IMR-90 (cell line): ENCODE data around the gene RPTOR. TPM values are rescaled to one million over a fixed set of nuclear protein-coding genes. Genes with fewer than 3 reads are reported as not detected.

ENCODE experiments used
- ATAC-seq: fragments of 200-7000 bp; cut with Tn5 transposase; 2 replicates; pipeline ENCODE4 v1.9.1; 2020; ENCODE audit warnings: low read depth, mild to moderate bottlenecking, moderate library complexity
- BruUV-seq: library from RNA; stranded (reverse); fragments of 400-500 nt; replicated peaks from 2 replicates; lab custom pipeline; 2021; lab: Mats Ljungman, UMichigan
- CTCF ChIA-PET: fragments of 300-600 bp; formaldehyde crosslinking; extraction: SDS; loops from one replicate; lab custom pipeline; 2021; ENCODE audit warnings: antibody characterized with exemption; lab: Yijun Ruan, JAX
- POLR2A ChIA-PET: fragments of 300-600 bp; sonication (Branson Sonifier 250); formaldehyde crosslinking; loops from one replicate; lab custom pipeline; 2022; ENCODE audit warnings: antibody characterized with exemption; ENCODE audit not compliant: unreplicated experiment; lab: Charles Lee
- DNase-seq: peaks from one replicate; pipeline ENCODE4 v3.0.0; 2013
- H2AFZ ChIP-seq: replicated peaks from 2 replicates; pipeline ENCODE3; 2013; ENCODE audit warnings: low read length, mild to moderate bottlenecking; ENCODE audit not compliant: poor library complexity
- H2AK5ac ChIP-seq: 2 replicates; pipeline ENCODE4 v1.6.1; 2013; ENCODE audit warnings: low read depth, low read length, inconsistent platforms
- H2AK9ac ChIP-seq: replicated peaks from 2 replicates; pipeline ENCODE3; 2013; ENCODE audit warnings: mild to moderate bottlenecking, low read depth, low read length, moderate library complexity; ENCODE audit not compliant: poor library complexity
- H2BK120ac ChIP-seq: 2 replicates; pipeline ENCODE4 v1.6.1; 2013; ENCODE audit warnings: low read depth, low read length, inconsistent platforms
- H2BK15ac ChIP-seq: 3 replicates; pipeline ENCODE4 v1.6.1; 2013; ENCODE audit warnings: low read depth, low read length, inconsistent platforms
- H2BK20ac ChIP-seq: 2 replicates; pipeline ENCODE4 v1.6.1; 2013; ENCODE audit warnings: low read depth, mild to moderate bottlenecking, inconsistent platforms, low read length, moderate library complexity
- H2BK5ac ChIP-seq: 2 replicates; pipeline ENCODE4 v1.6.1; 2013; ENCODE audit warnings: mild to moderate bottlenecking, low read depth, low read length, inconsistent platforms; ENCODE audit not compliant: poor library complexity, severe bottlenecking
- H3K14ac ChIP-seq: replicated peaks from 2 replicates; pipeline ENCODE4 v1.6.1; 2013; ENCODE audit warnings: low read depth, low read length, inconsistent platforms
- H3K18ac ChIP-seq: 2 replicates; pipeline ENCODE4 v1.6.1; 2013; ENCODE audit warnings: low read depth, low read length, control low read depth
- H3K23ac ChIP-seq: 2 replicates; pipeline ENCODE4 v1.6.1; 2013; ENCODE audit warnings: low read depth, low read length, inconsistent platforms
- H3K27ac ChIP-seq: 2 replicates; pipeline ENCODE4 v1.5.1; 2013; ENCODE audit warnings: mild to moderate bottlenecking, control low read depth, low read length; ENCODE audit not compliant: insufficient read depth
- H3K27me3 ChIP-seq: 2 replicates; pipeline ENCODE4 v1.6.1; 2013; ENCODE audit warnings: low read length; ENCODE audit not compliant: control insufficient read depth, insufficient read depth
- H3K36me3 ChIP-seq: 2 replicates; pipeline ENCODE4 v1.6.1; 2013; ENCODE audit warnings: low read length, mixed read lengths; ENCODE audit not compliant: control insufficient read depth, insufficient read depth
- H3K4ac ChIP-seq: 2 replicates; pipeline ENCODE4 v1.6.1; 2013; ENCODE audit warnings: low read depth, low read length, inconsistent platforms
- H3K4me1 ChIP-seq: 2 replicates; pipeline ENCODE4 v1.6.1; 2013; ENCODE audit warnings: low read length, mixed read lengths; ENCODE audit not compliant: control insufficient read depth, insufficient read depth
- H3K4me2 ChIP-seq: 2 replicates; pipeline ENCODE4 v1.6.1; 2013; ENCODE audit warnings: low read depth, mild to moderate bottlenecking, control low read depth, low read length, moderate library complexity
- H3K4me3 ChIP-seq: 2 replicates; pipeline ENCODE4 v1.5.1; 2013; ENCODE audit warnings: low read depth, mild to moderate bottlenecking, control low read depth, low read length, moderate library complexity; ENCODE audit not compliant: insufficient read depth
- H3K56ac ChIP-seq: 2 replicates; pipeline ENCODE4 v1.6.1; 2013; ENCODE audit warnings: low read length, inconsistent platforms; ENCODE audit not compliant: insufficient read depth; ENCODE audit errors: extremely low read depth
- H3K79me1 ChIP-seq, 2 experiments: 2 replicates each; pipeline ENCODE4 v1.6.1; 2013; ENCODE audit warnings: low read length in 2 of 2, inconsistent platforms in 1 of 2, low read depth in 1 of 2
- H3K9ac ChIP-seq: 2 replicates; pipeline ENCODE4 v1.6.1; 2013; ENCODE audit warnings: low read depth, low read length, control low read depth
- H3K9me1 ChIP-seq: 2 replicates; pipeline ENCODE4 v1.6.1; 2013; ENCODE audit warnings: low read length, inconsistent platforms; ENCODE audit not compliant: insufficient read depth
- H3K9me3 ChIP-seq: 2 replicates; pipeline ENCODE4 v1.6.1; 2013; ENCODE audit warnings: low read length; ENCODE audit not compliant: control insufficient read depth, insufficient read depth
- H4K20me1 ChIP-seq: 2 replicates; pipeline ENCODE4 v1.6.1; 2013; ENCODE audit warnings: low read length, inconsistent platforms; ENCODE audit not compliant: insufficient read depth
- H4K5ac ChIP-seq: 2 replicates; pipeline ENCODE4 v1.6.1; 2013; ENCODE audit warnings: mild to moderate bottlenecking, low read depth, low read length, control low read depth
- H4K8ac ChIP-seq, 2 experiments: 2 replicates each; pipeline ENCODE4 v1.6.1; 2013; ENCODE audit warnings: low read depth in 2 of 2, low read length in 2 of 2, control low read depth in 1 of 2, inconsistent platforms in 1 of 2
- H4K91ac ChIP-seq: 2 replicates; pipeline ENCODE4 v1.6.1; 2013; ENCODE audit warnings: low read depth, low read length, inconsistent platforms; ENCODE audit not compliant: insufficient read depth
- FOS ChIP-seq: fragments of 150-350 bp; IDR thresholded peaks from 2 replicates; pipeline ENCODE4 v1.6.1; 2016; ENCODE audit warnings: low read depth, low read length
- MAZ ChIP-seq: IDR thresholded peaks from 2 replicates; pipeline ENCODE4 v1.6.1; 2012; ENCODE audit warnings: low read depth, mild to moderate bottlenecking, low read length, improper control_type of control experiment, moderate library complexity, borderline replicate concordance
- MXI1 ChIP-seq: IDR thresholded peaks from 2 replicates; pipeline ENCODE4 v1.6.1; 2012; ENCODE audit warnings: low read depth, mild to moderate bottlenecking, low read length, moderate library complexity, borderline replicate concordance
- NFE2L2 ChIP-seq: fragments of 150-350 bp; IDR thresholded peaks from 2 replicates; pipeline ENCODE4 v1.6.1; 2016; ENCODE audit warnings: low read depth, mild to moderate bottlenecking, low read length
- POLR2A ChIP-seq: IDR thresholded peaks from 2 replicates; pipeline ENCODE4 v1.6.1; 2012; ENCODE audit warnings: mild to moderate bottlenecking, low read depth, low read length
- RCOR1 ChIP-seq: IDR thresholded peaks from 2 replicates; pipeline ENCODE4 v1.6.1; 2012; ENCODE audit warnings: mild to moderate bottlenecking, low read length, improper control_type of control experiment; ENCODE audit not compliant: insufficient replicate concordance
- RFX5 ChIP-seq: IDR thresholded peaks from 2 replicates; pipeline ENCODE4 v1.8.0; 2012; ENCODE audit warnings: low read depth, mild to moderate bottlenecking, low read length, moderate library complexity
- WGBS, 2 experiments: methylation state at CpG; one replicate each; pipeline versions ENCODE4 v1.1.5 to v1.1.7; 2013; ENCODE audit warnings: missing lambda C conversion rate in 2 of 2; ENCODE audit not compliant: insufficient read length in 1 of 2; ENCODE audit errors: extremely low coverage in 2 of 2; 5-methylcytosine and 5-hydroxymethylcytosine counted together
- dilution Hi-C: fragments of 300-500 bp; cut with HindIII; formaldehyde crosslinking; loops from one replicate; pipeline ENCODE4 v1.14.3; 2018; ENCODE audit warnings: low sequenced_read_pairs; ENCODE audit not compliant: unreplicated experiment
- in situ Hi-C: fragments of 300-500 bp; cut with MboI; formaldehyde crosslinking; loops from 3 replicates; pipeline ENCODE4 v1.14.3; 2019; ENCODE audit warnings: low sequenced_read_pairs, inconsistent platforms, mixed read lengths
- intact Hi-C: fragments of 100-400 bp; cut with micrococcal nuclease; formaldehyde crosslinking; loops from 2 replicates; pipeline ENCODE4 v1.10.0; 2022
- polyA plus RNA-seq, 3 experiments: library from polyadenylated mRNA; depleted of rRNA; stranded (reverse); fragments of >200 nt; gene quantifications; 2 replicates each; pipeline ENCODE4 v1.2.3, GENCODE V29; 2012; ENCODE audit warnings: low replicate concordance in 1 of 3
- total RNA-seq: library from RNA; depleted of rRNA; stranded (reverse); fragments of >200 nt; gene quantifications from 2 replicates; pipeline ENCODE4 v1.2.3, GENCODE V29; 2012
- TF ChIP-seq, protein P1 (sequence below): conservative IDR thresholded peaks from 2 replicates; pipeline ENCODE4 v1.5.1; 2012; ENCODE audit warnings: mild to moderate bottlenecking, low read depth, low read length, improper control_type of control experiment
- TF ChIP-seq, protein P2 (sequence below): fragments of 150-350 bp; IDR thresholded peaks from 2 replicates; pipeline ENCODE4 v1.6.1; 2017; ENCODE audit warnings: mild to moderate bottlenecking, antibody characterized with exemption, low read length, low read depth

Gene RPTOR
- total and polyA plus RNA-seq, 2 of the 4 experiments (the other 2 are of a cell fraction): 10.8 to 14.7 TPM

DNA sequence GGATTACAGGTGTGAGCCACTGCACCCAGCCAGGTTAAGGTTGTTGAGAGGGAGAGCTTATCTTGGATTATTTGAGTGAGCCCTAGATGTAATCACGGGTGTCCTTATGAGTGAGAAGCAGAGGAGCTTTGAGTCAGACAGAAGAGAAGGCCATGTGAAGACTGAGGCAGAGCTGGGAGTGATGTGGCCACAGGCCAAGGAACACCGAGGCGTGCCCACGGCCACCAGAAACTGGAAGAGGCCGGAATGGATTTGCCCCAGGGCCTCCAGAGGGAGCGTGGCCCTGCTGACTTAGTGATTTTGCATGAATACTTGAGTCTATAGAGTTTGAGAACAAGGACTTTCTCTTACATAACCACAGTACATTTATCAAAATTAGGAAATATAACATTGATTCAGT is 137.7 kb downstream of the RPTOR start:
- intact Hi-C loops: no loop called here
- H3K27me3 ChIP-seq: no peaks in the 10 kb centered on the region
- peaks cover 7% of the 10 kb centered on the region for H3K36me3 ChIP-seq
- no peak overlapping the region for H2BK5ac ChIP-seq
- peaks cover 35 to 82% of the 10 kb centered on the region in 2 experiments for H3K79me1 ChIP-seq
- H3K14ac ChIP-seq: no peak overlapping the region
- no peak overlapping the region for H3K4me2 ChIP-seq
- H4K20me1 ChIP-seq: no peaks in the 10 kb centered on the region
- H3K9me1 ChIP-seq: peaks cover 17% of the 10 kb centered on the region
- no peak overlapping the region for H3K23ac ChIP-seq
- H4K91ac ChIP-seq: no peak overlapping the region
- no peak for TF ChIP-seq POLR2A
- TF ChIP-seq, protein P1, sequence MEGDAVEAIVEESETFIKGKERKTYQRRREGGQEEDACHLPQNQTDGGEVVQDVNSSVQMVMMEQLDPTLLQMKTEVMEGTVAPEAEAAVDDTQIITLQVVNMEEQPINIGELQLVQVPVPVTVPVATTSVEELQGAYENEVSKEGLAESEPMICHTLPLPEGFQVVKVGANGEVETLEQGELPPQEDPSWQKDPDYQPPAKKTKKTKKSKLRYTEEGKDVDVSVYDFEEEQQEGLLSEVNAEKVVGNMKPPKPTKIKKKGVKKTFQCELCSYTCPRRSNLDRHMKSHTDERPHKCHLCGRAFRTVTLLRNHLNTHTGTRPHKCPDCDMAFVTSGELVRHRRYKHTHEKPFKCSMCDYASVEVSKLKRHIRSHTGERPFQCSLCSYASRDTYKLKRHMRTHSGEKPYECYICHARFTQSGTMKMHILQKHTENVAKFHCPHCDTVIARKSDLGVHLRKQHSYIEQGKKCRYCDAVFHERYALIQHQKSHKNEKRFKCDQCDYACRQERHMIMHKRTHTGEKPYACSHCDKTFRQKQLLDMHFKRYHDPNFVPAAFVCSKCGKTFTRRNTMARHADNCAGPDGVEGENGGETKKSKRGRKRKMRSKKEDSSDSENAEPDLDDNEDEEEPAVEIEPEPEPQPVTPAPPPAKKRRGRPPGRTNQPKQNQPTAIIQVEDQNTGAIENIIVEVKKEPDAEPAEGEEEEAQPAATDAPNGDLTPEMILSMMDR: no peak
- TF ChIP-seq, protein P2, sequence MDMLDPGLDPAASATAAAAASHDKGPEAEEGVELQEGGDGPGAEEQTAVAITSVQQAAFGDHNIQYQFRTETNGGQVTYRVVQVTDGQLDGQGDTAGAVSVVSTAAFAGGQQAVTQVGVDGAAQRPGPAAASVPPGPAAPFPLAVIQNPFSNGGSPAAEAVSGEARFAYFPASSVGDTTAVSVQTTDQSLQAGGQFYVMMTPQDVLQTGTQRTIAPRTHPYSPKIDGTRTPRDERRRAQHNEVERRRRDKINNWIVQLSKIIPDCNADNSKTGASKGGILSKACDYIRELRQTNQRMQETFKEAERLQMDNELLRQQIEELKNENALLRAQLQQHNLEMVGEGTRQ: no peak
- TF ChIP-seq MAZ: no peak
- no peak for TF ChIP-seq RCOR1
- TF ChIP-seq NFE2L2: no peak
- no peak for TF ChIP-seq FOS
- TF ChIP-seq RFX5: no peak
- TF ChIP-seq MXI1: no peak
- no peak overlapping the region for H3K27ac ChIP-seq
- in situ Hi-C loops: no loop called here
- no peak overlapping the region for H2AFZ ChIP-seq
- no peak overlapping the region for H3K9ac ChIP-seq
- H3K4me1 ChIP-seq: peaks cover 11% of the 10 kb centered on the region
- H3K9me3 ChIP-seq: no peaks in the 10 kb centered on the region
- dilution Hi-C loops: no loop called here
- ATAC-seq (no peak), DNase-seq (no peak)
- H2AK5ac ChIP-seq: no peak overlapping the region; the same call in 1 of the 2 replicates
- H3K18ac ChIP-seq: no peak overlapping the region
- no CpG with 5 or more reads among the region's 6 CpGs for WGBS, 2 experiments
- CTCF ChIA-PET: no interaction called here
- H4K8ac ChIP-seq: no peak overlapping the region
- no peak overlapping the region for H4K5ac ChIP-seq
- H3K4me3 ChIP-seq: no peak overlapping the region
- POLR2A ChIA-PET: no interaction called here
- no peak overlapping the region for H2BK20ac ChIP-seq
- no peak overlapping the region for H2BK120ac ChIP-seq
- H3K4ac ChIP-seq: no peak overlapping the region
- no peak overlapping the region for H2AK9ac ChIP-seq
- H3K56ac ChIP-seq: no peak overlapping the region
- no peak overlapping the region for H2BK15ac ChIP-seq
- no TSS peak for BruUV-seq
